ENCODE measurements around the gene BPIFB6.

The BPIFB6 gene

GRCh38 chr20:33072813-33073212 lies 41.4 kb downstream of the BPIFB6 start:
- H3K9me3 ChIP-seq (replicated peaks; ENCODE audit: low read length): no peaks in the 10 kb centered on the region
- no peak overlapping the region for H3K4me3 ChIP-seq (ENCODE audit: low read length)
- H3K9ac ChIP-seq (ENCODE audit: low read depth, low read length): no peak overlapping the region
- H3K36me3 ChIP-seq (ENCODE audit: insufficient read depth, low read length): no peaks in the 10 kb centered on the region
- peaks cover 39% of the 10 kb centered on the region for H3K27me3 ChIP-seq (ENCODE audit: control insufficient read depth, insufficient read depth, low read length)
- no peak overlapping the region for H3K4me2 ChIP-seq (ENCODE audit: low read length)
- no peaks in the 10 kb centered on the region for H3K4me1 ChIP-seq (ENCODE audit: control insufficient read depth, insufficient read depth, low read length)

- no peaks in the 10 kb centered on the region for H3K4me1 ChIP-seq (ENCODE audit: control insufficient read depth, insufficient read depth, low read length)
- no peak overlapping the region for H3K9ac ChIP-seq (ENCODE audit: low read depth, low read length)
- H3K27me3 ChIP-seq (ENCODE audit: control insufficient read depth, insufficient read depth, low read length): peaks cover 32% of the 10 kb centered on the region
- H3K9me3 ChIP-seq (replicated peaks; ENCODE audit: low read length): no peaks in the 10 kb centered on the region
- H3K4me3 ChIP-seq (ENCODE audit: low read length): no peak overlapping the region
- H3K36me3 ChIP-seq (ENCODE audit: insufficient read depth, low read length): no peaks in the 10 kb centered on the region
- no peak overlapping the region for H3K4me2 ChIP-seq (ENCODE audit: low read length)
Measured at GRCh38 chr20:33074675-33075074, 43.2 kb downstream of the BPIFB6 start.

- H3K36me3 ChIP-seq (ENCODE audit: insufficient read depth, low read length): no peaks in the 10 kb centered on the region
- H3K4me1 ChIP-seq (ENCODE audit: control insufficient read depth, insufficient read depth, low read length): no peaks in the 10 kb centered on the region
- no peak overlapping the region for H3K4me3 ChIP-seq (ENCODE audit: low read length)
- no peaks in the 10 kb centered on the region for H3K9me3 ChIP-seq (replicated peaks; ENCODE audit: low read length)
- H3K4me2 ChIP-seq (ENCODE audit: low read length): no peak overlapping the region
- no peak overlapping the region for H3K9ac ChIP-seq (ENCODE audit: low read depth, low read length)
- H3K27me3 ChIP-seq (ENCODE audit: control insufficient read depth, insufficient read depth, low read length): peaks cover 31% of the 10 kb centered on the region
Measured at GRCh38 chr20:33075281-33075680, 43.8 kb downstream of the BPIFB6 start.

GRCh38 chr20:33076662-33077372 lies 45.4 kb downstream of the BPIFB6 start:
- Histone ChIP-seq H3K9me3 (replicated peaks; ENCODE audit: low read length) (no peaks in the 10 kb centered on the region), H3K4me3 (ENCODE audit: low read length) (no peak overlapping the region), H3K4me2 (ENCODE audit: low read length) (no peak overlapping the region), H3K4me1 (ENCODE audit: control insufficient read depth, insufficient read depth, low read length) (no peaks in the 10 kb centered on the region), H3K36me3 (ENCODE audit: insufficient read depth, low read length) (no peaks in the 10 kb centered on the region), H3K9ac (ENCODE audit: low read depth, low read length) (no peak overlapping the region), H3K27me3 (ENCODE audit: control insufficient read depth, insufficient read depth, low read length) (peaks cover 37% of the 10 kb centered on the region)

GRCh38 chr20:33079259-33079658 lies 47.8 kb downstream of the BPIFB6 start, which contains the start of gene BPIFB4:
Gene BPIFB4 (plus strand): TSS chr20:33079643. CDS start chr20:33081527, 1,884 bp downstream.
- Histone ChIP-seq H3K36me3 (ENCODE audit: insufficient read depth, low read length) (no peaks in the 10 kb centered on the region), H3K4me2 (ENCODE audit: low read length) (no peak within 1 kb of the TSS), H3K4me1 (ENCODE audit: control insufficient read depth, insufficient read depth, low read length) (no peaks in the 10 kb centered on the region), H3K27me3 (ENCODE audit: control insufficient read depth, insufficient read depth, low read length) (peaks cover 26% of the 10 kb centered on the region), H3K9ac (ENCODE audit: low read depth, low read length) (no peak within 1 kb of the TSS), H3K9me3 (replicated peaks; ENCODE audit: low read length) (no peaks in the 10 kb centered on the region), H3K4me3 (ENCODE audit: low read length) (no peak within 1 kb of the TSS)

- Histone ChIP-seq H3K9me3 (replicated peaks; ENCODE audit: low read length) (no peaks in the 10 kb centered on the region), H3K36me3 (ENCODE audit: insufficient read depth, low read length) (no peaks in the 10 kb centered on the region), H3K27me3 (ENCODE audit: control insufficient read depth, insufficient read depth, low read length) (peaks cover 17% of the 10 kb centered on the region), H3K9ac (ENCODE audit: low read depth, low read length) (no peak overlapping the region), H3K4me1 (ENCODE audit: control insufficient read depth, insufficient read depth, low read length) (no peaks in the 10 kb centered on the region), H3K4me2 (ENCODE audit: low read length) (no peak overlapping the region), H3K4me3 (ENCODE audit: low read length) (no peak overlapping the region)
Measured at GRCh38 chr20:33081411-33082154, 50.1 kb downstream of the BPIFB6 start.

GRCh38 chr20:33082546-33082945 lies 51.1 kb downstream of the BPIFB6 start:
- Histone ChIP-seq H3K4me3 (ENCODE audit: low read length) (no peak overlapping the region), H3K9me3 (replicated peaks; ENCODE audit: low read length) (no peaks in the 10 kb centered on the region), H3K27me3 (ENCODE audit: control insufficient read depth, insufficient read depth, low read length) (peaks cover 17% of the 10 kb centered on the region), H3K4me1 (ENCODE audit: control insufficient read depth, insufficient read depth, low read length) (no peaks in the 10 kb centered on the region), H3K4me2 (ENCODE audit: low read length) (no peak overlapping the region), H3K9ac (ENCODE audit: low read depth, low read length) (no peak overlapping the region), H3K36me3 (ENCODE audit: insufficient read depth, low read length) (no peaks in the 10 kb centered on the region)

- Histone ChIP-seq H3K4me2 (ENCODE audit: low read length) (no peak overlapping the region), H3K4me3 (ENCODE audit: low read length) (no peak overlapping the region), H3K4me1 (ENCODE audit: control insufficient read depth, insufficient read depth, low read length) (no peaks in the 10 kb centered on the region), H3K9me3 (replicated peaks; ENCODE audit: low read length) (no peaks in the 10 kb centered on the region), H3K9ac (ENCODE audit: low read depth, low read length) (no peak overlapping the region), H3K36me3 (ENCODE audit: insufficient read depth, low read length) (no peaks in the 10 kb centered on the region), H3K27me3 (ENCODE audit: control insufficient read depth, insufficient read depth, low read length) (peaks cover 10% of the 10 kb centered on the region)
Measured at GRCh38 chr20:33083544-33084340, 52.3 kb downstream of the BPIFB6 start.

GRCh38 chr20:33084722-33085121 lies 53.3 kb downstream of the BPIFB6 start:
- no peaks in the 10 kb centered on the region for H3K4me1 ChIP-seq (ENCODE audit: control insufficient read depth, insufficient read depth, low read length)
- H3K27me3 ChIP-seq (ENCODE audit: control insufficient read depth, insufficient read depth, low read length): peaks cover 10% of the 10 kb centered on the region
- no peak overlapping the region for H3K4me3 ChIP-seq (ENCODE audit: low read length)
- no peaks in the 10 kb centered on the region for H3K36me3 ChIP-seq (ENCODE audit: insufficient read depth, low read length)
- no peak overlapping the region for H3K4me2 ChIP-seq (ENCODE audit: low read length)
- H3K9ac ChIP-seq (ENCODE audit: low read depth, low read length): no peak overlapping the region
- no peaks in the 10 kb centered on the region for H3K9me3 ChIP-seq (replicated peaks; ENCODE audit: low read length)

GRCh38 chr20:33086052-33086722 lies 54.7 kb downstream of the BPIFB6 start:
- H3K9me3 ChIP-seq (replicated peaks; ENCODE audit: low read length): no peaks in the 10 kb centered on the region
- H3K4me2 ChIP-seq (ENCODE audit: low read length): no peak overlapping the region
- H3K36me3 ChIP-seq (ENCODE audit: insufficient read depth, low read length): no peaks in the 10 kb centered on the region
- H3K4me3 ChIP-seq (ENCODE audit: low read length): no peak overlapping the region
- peaks cover 3% of the 10 kb centered on the region for H3K27me3 ChIP-seq (ENCODE audit: control insufficient read depth, insufficient read depth, low read length)
- H3K4me1 ChIP-seq (ENCODE audit: control insufficient read depth, insufficient read depth, low read length): no peaks in the 10 kb centered on the region
- H3K9ac ChIP-seq (ENCODE audit: low read depth, low read length): no peak overlapping the region

- H3K4me3 ChIP-seq (ENCODE audit: low read length): no peak overlapping the region
Measured at GRCh38 chr20:33091147-33091546, 59.7 kb downstream of the BPIFB6 start.

More at GRCh38 chr20:33091147-33091546, 59.7 kb downstream of the BPIFB6 start:
- no peaks in the 10 kb centered on the region for H3K9me3 ChIP-seq (replicated peaks; ENCODE audit: low read length)
- H3K4me2 ChIP-seq (ENCODE audit: low read length): no peak overlapping the region
- H3K9ac ChIP-seq (ENCODE audit: low read depth, low read length): no peak overlapping the region
- no peaks in the 10 kb centered on the region for H3K4me1 ChIP-seq (ENCODE audit: control insufficient read depth, insufficient read depth, low read length)
- peaks cover 16% of the 10 kb centered on the region for H3K27me3 ChIP-seq (ENCODE audit: control insufficient read depth, insufficient read depth, low read length)
- no peaks in the 10 kb centered on the region for H3K36me3 ChIP-seq (ENCODE audit: insufficient read depth, low read length)

Data from skeletal muscle satellite cell (primary cell).